NCI-H2029 (cell line): Measurements from ENCODE around the gene DHDDS.
"Not testable (repeated sequence)": the region's sequence is repeated elsewhere in the genome, so short reads cannot be mapped to it uniquely, and the experiment has no call there.

Experiments used
- DNase-seq: peaks from one replicate; lab custom pipeline; 2025; lab: John Stamatoyannopoulos, UW

The DHDDS gene

GRCh38 chr1:26431979-26432695 lies at the start of gene DHDDS:
DHDDS (plus strand) TSS chr1:26432321; CDS start chr1:26432946, 625 bp downstream.
- peak; percentile 96 for DNase-seq

- DNase-seq: no peak
These were observed 48.0 kb upstream of the DHDDS start for GRCh38 chr1:26384076-26384475.

GRCh38 chr1:26385063-26385462 lies 47.1 kb upstream of the DHDDS start:
- DNase-seq: not testable (repeated sequence)

- DNase-seq: no peak
These were observed 44.7 kb upstream of the DHDDS start for GRCh38 chr1:26387447-26387846.

- DNase-seq: no peak
These were observed 43.2 kb upstream of the DHDDS start for GRCh38 chr1:26388791-26389445.

- DNase-seq: no peak
These were observed 42.4 kb upstream of the DHDDS start for GRCh38 chr1:26389604-26390247.

GRCh38 chr1:26391450-26391849 lies 40.7 kb upstream of the DHDDS start:
- DNase-seq: no peak

GRCh38 chr1:26395754-26396153 lies 36.4 kb upstream of the DHDDS start:
- DNase-seq: no peak

- DNase-seq: no peak
These were observed 33.1 kb upstream of the DHDDS start for GRCh38 chr1:26399034-26399433.

GRCh38 chr1:26401891-26402290 lies 30.2 kb upstream of the DHDDS start:
- DNase-seq: no peak

- no peak for DNase-seq
These were observed 28.5 kb upstream of the DHDDS start for GRCh38 chr1:26403656-26404055.

GRCh38 chr1:26404641-26405040 lies 27.5 kb upstream of the DHDDS start:
- DNase-seq: no peak

- DNase-seq: no peak
These were observed 26.7 kb upstream of the DHDDS start for GRCh38 chr1:26405281-26405915.

GRCh38 chr1:26408604-26409003 lies 23.5 kb upstream of the DHDDS start:
- DNase-seq: no peak

- DNase-seq: no peak
These were observed 22.8 kb upstream of the DHDDS start for GRCh38 chr1:26409191-26409807.

- DNase-seq: no peak
These were observed 21.2 kb upstream of the DHDDS start, which contains the start of gene LIN28A for GRCh38 chr1:26410706-26411623. LIN28A (plus strand) TSS chr1:26410817; CDS start chr1:26410892, 75 bp downstream.

- DNase-seq: no peak
These were observed 20.5 kb upstream of the DHDDS start for GRCh38 chr1:26411624-26412074.

GRCh38 chr1:26412180-26412840 lies 19.8 kb upstream of the DHDDS start:
- no peak for DNase-seq

- DNase-seq: no peak
These were observed 19.1 kb upstream of the DHDDS start for GRCh38 chr1:26413031-26413430.

GRCh38 chr1:26417111-26417759 lies 14.9 kb upstream of the DHDDS start:
- peak; percentile 72 for DNase-seq
